AG10803 (cell line): ENCODE results near the gene TAF1D.

Experiments
- DNase-seq: peaks from one replicate; pipeline ENCODE4 v3.0.0; 2010; ENCODE audit warnings: low read depth
- H3K4me3 ChIP-seq: 2 replicates; pipeline ENCODE4 v1.5.1; 2011; ENCODE audit warnings: mild to moderate bottlenecking, low read length, control low read depth
- TF ChIP-seq, protein P1 (sequence below): conservative IDR thresholded peaks from 2 replicates; pipeline ENCODE4 v1.5.1; 2011; ENCODE audit warnings: mild to moderate bottlenecking, low read length, control low read depth, inconsistent platforms

TAF1D gene

GRCh38 chr11:93724089-93724488 lies 17.2 kb downstream of the TAF1D start:
- H3K4me3 ChIP-seq: no peak overlapping the region
- TF ChIP-seq, protein P1, sequence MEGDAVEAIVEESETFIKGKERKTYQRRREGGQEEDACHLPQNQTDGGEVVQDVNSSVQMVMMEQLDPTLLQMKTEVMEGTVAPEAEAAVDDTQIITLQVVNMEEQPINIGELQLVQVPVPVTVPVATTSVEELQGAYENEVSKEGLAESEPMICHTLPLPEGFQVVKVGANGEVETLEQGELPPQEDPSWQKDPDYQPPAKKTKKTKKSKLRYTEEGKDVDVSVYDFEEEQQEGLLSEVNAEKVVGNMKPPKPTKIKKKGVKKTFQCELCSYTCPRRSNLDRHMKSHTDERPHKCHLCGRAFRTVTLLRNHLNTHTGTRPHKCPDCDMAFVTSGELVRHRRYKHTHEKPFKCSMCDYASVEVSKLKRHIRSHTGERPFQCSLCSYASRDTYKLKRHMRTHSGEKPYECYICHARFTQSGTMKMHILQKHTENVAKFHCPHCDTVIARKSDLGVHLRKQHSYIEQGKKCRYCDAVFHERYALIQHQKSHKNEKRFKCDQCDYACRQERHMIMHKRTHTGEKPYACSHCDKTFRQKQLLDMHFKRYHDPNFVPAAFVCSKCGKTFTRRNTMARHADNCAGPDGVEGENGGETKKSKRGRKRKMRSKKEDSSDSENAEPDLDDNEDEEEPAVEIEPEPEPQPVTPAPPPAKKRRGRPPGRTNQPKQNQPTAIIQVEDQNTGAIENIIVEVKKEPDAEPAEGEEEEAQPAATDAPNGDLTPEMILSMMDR: no peak
- DNase-seq: no peak

DNA sequence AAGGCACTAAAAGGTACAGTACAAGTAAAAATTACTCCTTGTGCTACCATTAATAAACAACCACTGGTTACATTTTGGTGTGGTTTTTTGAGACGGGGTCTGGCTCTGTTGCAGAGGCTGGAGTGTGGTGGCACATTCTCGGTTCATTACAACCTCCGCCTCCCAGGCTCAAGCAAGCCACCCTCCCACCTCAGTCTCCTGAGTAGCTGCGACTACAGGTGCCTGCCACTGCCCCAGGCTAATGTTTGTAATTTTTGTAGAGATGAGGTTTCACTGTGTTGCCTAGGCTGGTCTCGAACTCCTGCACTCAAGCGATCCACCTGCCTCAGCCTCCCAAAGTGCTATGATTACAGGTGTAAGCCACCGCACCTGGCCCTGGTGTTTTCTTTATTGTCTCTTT lies 20.8 kb downstream of the TAF1D start:
- TF ChIP-seq, protein P1: no peak
- no peak for DNase-seq
- no peak overlapping the region for H3K4me3 ChIP-seq

- no peak for DNase-seq
- TF ChIP-seq, protein P1: no peak
- no peak overlapping the region for H3K4me3 ChIP-seq
These were observed 22.0 kb downstream of the TAF1D start for GRCh38 chr11:93719310-93719709.

- TF ChIP-seq, protein P1: no peak
- DNase-seq: no peak
- no peak overlapping the region for H3K4me3 ChIP-seq
These were observed 23.2 kb downstream of the TAF1D start for GRCh38 chr11:93718057-93718563.

DNA sequence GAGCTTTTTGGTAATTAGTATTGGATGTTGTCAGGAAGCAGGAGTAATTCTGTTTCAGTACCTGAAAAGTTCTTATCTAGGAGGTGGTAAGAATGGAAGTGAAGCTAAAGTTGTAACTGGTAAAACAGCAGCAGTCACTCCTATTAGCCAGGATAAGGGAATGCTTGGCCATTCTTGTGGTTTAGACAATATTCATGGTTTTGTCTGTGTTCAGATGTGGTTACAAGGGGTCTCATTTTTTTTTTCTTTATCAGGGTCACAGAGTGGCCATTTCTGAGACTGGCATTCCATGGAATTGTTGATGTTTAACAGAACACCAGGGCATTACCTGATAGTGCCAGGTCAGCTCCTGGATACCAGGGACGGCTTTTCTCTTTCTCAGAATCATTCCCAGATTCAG lies 23.8 kb downstream of the TAF1D start:
- peak; percentile 11 for DNase-seq
- H3K4me3 ChIP-seq: no peak overlapping the region
- TF ChIP-seq, protein P1: no peak

GRCh38 chr11:93715797-93716396 lies 25.4 kb downstream of the TAF1D start:
- H3K4me3 ChIP-seq: no peak overlapping the region
- no peak for DNase-seq
- TF ChIP-seq, protein P1: no peak

DNA sequence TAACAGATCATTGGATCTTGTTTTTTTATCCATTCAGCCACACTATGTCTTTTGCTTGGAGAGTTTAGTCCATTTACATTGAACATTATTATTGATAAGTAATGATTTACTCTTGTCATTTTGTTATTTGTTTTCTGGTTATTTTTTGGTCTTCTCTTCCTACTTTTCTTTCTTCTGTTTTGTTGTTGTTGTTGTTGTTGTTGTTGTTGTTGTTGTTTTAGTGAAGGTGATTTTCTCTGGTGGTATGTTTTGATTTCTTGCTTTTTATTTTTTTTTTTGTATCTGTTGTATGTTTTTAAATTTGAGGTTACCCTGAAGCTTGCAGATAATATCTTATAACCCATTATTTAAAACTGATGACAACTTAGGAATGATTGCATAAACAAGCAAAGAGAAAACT lies 28.6 kb downstream of the TAF1D start:
- TF ChIP-seq, protein P1: no peak
- no peak overlapping the region for H3K4me3 ChIP-seq
- DNase-seq: no peak
